Pancreas (tissue), 10 donors: ENCODE measurements around the gene SPAG16. TPM values are rescaled to one million over a fixed set of nuclear protein-coding genes. Genes with fewer than 3 reads are reported as not detected.

Source experiments
- ATAC-seq, 4 donors: fragments of 200-7000 bp; cut with Tn5 transposase; one replicate each; pipeline versions ENCODE4 v1.8.0 to v1.9.1; 2020; ENCODE audit warnings: mild to moderate bottlenecking in 4 of 4, moderate library complexity in 4 of 4
- DNase-seq, 6 donors: peaks; one replicate each; pipeline ENCODE4 v3.0.0-alpha.2; 2020
- FAIRE-seq: peaks from 2 replicates; lab custom pipeline; 2012; peaks lifted over from hg19 to GRCh38; lab: Jason Lieb, UNC
- H3K27ac ChIP-seq, 4 donors: fragments of 200-600 bp; sonication (generic); 1 replicate in 3 of 4; 2 replicates in 1 of 4; pipeline versions ENCODE4 v1.5.0 to v1.8.0; 2020
- H3K27me3 ChIP-seq, 4 donors: fragments of 200-600 bp; one replicate each; pipeline ENCODE4 v1.8.0; 2021
- H3K36me3 ChIP-seq, 3 donors: fragments of 200-600 bp; sonication (generic) in 1 of 3; one replicate each; pipeline versions ENCODE4 v1.5.0 to v1.8.0; 2020 to 2021
- H3K4me1 ChIP-seq, 3 donors: fragments of 200-600 bp; one replicate each; pipeline ENCODE4 v1.8.0; 2021
- H3K4me3 ChIP-seq, 4 donors: fragments of 200-600 bp; sonication (generic) in 2 of 4; one replicate each; pipeline versions ENCODE4 v1.5.0 to v1.8.0; 2020 to 2021
- H3K9me3 ChIP-seq, 4 donors: fragments of 200-600 bp; one replicate each; pipeline ENCODE4 v1.8.0; 2021
- WGBS, 2 donors: extraction: QIAGEN DNeasy Blood & Tissue Kit; methylation state at CpG; one replicate each; pipeline ENCODE4 v1.1.7; 2013; 5-methylcytosine and 5-hydroxymethylcytosine counted together
- intact Hi-C, 3 donors: fragments of 100-400 bp; cut with DNase I; formaldehyde crosslinking; loops; one replicate each; pipeline versions ENCODE4 v1.11.1 to v1.14.2; 2022
- polyA plus RNA-seq, 2 donors: library from polyadenylated mRNA; stranded (reverse); fragments of 200-250 nt; gene quantifications; one replicate each; pipeline ENCODE4 v1.2.3, GENCODE V29; 2013
- total RNA-seq, 6 donors: library from RNA; stranded (reverse); fragmentation: NEBNext Ultra II Directional in 4 of 6; extraction: Animal tissue kit (Norgen Biotek cat#: 25700) in 4 of 6; gene quantifications; one replicate each; pipeline versions ENCODE4 v1.2.1 to v1.2.4, GENCODE V29; 2021 to 2023
- TF ChIP-seq, protein P1 (sequence below), 4 donors: fragments of 200-600 bp; sonication (generic) in 3 of 4; IDR thresholded peaks; one replicate each; pipeline versions ENCODE4 v1.5.0 to v1.8.0; 2021; ENCODE audit warnings: antibody characterized with exemption in 4 of 4
- donor health status: healthy with polysubstance abuse.
- donor health status: DM: no; HTN: no; CAD: no; lungs with moderate emphysema.
- donor health status: DM: no; HTN: no; CAD: no.
- donor health status: control.
- donor health status: control.
- donor health status: Bipolar disorder and iron deficiency.
- donor health status: DM: yes; HTN: yes; CAD: no.
- donor health status: DM: no; HTN: no; CAD: no.
- donor health status: DM: no; HTN: no; CAD: no.
- donor health status: DM: yes; HTN: yes; CAD: no.

The SPAG16 gene
- total and polyA plus RNA-seq, 8 donors, result 9.7 to 25.7 (median 11.7) TPM

DNA sequence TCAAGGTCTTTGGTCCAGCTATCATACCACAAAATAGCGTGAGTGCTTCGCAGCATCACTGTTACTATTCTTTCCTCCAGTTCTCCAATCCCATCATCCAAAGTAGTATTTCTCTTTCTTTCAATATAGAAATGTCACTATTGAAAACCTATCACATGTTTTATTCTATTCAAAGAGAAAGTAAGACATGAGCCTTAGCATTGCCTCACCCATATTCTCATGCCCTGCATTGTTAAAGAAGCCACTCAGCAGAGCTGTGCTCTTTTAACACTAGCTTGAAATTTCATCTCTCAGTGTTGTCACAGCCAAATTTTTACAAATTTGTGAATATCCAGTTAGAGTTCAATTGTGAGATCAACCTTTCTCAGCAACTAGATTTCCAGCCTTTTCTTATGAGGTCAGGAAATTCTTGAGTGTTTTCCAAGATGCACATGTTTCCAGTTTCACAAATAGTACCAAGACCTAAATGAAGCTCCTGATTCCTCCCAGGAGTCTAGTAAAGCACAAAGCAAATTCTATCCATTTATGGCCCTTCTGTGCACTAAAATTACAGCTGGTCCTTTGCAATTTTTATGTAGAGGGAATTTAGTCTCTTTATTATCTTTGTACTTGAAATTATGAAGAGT lies 343.7 kb downstream of the SPAG16 start:
- Histone ChIP-seq H3K4me3 (no peak overlapping the region), H3K36me3 (no peaks in the 10 kb centered on the region), H3K4me1 (no peaks in the 10 kb centered on the region), H3K27ac (no peak overlapping the region), H3K27me3 (no peaks in the 10 kb centered on the region), H3K9me3 (no peaks in the 10 kb centered on the region)
- intact Hi-C loops, result no loop called here
- TF ChIP-seq, protein P1, sequence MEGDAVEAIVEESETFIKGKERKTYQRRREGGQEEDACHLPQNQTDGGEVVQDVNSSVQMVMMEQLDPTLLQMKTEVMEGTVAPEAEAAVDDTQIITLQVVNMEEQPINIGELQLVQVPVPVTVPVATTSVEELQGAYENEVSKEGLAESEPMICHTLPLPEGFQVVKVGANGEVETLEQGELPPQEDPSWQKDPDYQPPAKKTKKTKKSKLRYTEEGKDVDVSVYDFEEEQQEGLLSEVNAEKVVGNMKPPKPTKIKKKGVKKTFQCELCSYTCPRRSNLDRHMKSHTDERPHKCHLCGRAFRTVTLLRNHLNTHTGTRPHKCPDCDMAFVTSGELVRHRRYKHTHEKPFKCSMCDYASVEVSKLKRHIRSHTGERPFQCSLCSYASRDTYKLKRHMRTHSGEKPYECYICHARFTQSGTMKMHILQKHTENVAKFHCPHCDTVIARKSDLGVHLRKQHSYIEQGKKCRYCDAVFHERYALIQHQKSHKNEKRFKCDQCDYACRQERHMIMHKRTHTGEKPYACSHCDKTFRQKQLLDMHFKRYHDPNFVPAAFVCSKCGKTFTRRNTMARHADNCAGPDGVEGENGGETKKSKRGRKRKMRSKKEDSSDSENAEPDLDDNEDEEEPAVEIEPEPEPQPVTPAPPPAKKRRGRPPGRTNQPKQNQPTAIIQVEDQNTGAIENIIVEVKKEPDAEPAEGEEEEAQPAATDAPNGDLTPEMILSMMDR (IDR thresholded peaks at IDR 0.05), result no peak
- WGBS, 2 donors, result 90 to 92% methylated on average over 2 of the region's 2 CpGs
- FAIRE-seq (no peak), ATAC-seq (no peak), DNase-seq (no peak)

DNA sequence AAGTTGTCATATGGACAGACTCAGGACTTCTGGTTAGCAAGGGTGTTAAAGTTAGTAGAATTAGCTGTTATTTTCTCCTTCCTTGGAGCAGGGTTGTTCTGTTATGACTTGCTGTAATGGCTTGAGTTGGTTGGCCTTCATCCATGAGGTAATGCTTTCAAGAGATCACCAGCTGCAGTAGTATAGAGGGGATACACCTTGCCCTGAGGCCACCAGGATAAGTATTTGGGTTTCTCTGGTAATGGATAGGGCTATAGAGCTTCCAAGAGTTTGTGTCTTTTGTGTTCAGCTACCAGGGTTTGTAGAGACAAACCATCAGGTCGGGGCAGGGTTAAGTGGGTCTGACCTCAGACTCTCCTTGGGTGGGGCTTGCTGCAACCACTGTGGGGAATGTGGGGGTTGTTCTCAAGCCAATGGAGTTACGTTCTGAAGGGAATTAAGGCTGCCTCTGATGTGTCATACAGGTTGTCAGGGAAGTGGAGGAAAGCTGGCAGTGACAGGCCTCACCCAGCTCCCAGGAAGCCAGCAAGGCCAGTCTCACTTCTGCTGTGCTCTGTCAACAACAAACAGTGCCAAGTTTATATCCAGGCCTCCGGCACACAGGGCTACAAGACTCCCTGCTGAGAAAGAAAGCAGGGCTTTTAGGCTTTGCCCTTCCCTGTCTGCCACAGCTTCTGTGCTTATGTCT lies 356.6 kb downstream of the SPAG16 start:
- 35 to 36% methylated on average over 3 of the region's 3 CpGs for WGBS, 2 donors
- H3K4me1 ChIP-seq, result no peaks in the 10 kb centered on the region
- FAIRE-seq, result no peak

DNA sequence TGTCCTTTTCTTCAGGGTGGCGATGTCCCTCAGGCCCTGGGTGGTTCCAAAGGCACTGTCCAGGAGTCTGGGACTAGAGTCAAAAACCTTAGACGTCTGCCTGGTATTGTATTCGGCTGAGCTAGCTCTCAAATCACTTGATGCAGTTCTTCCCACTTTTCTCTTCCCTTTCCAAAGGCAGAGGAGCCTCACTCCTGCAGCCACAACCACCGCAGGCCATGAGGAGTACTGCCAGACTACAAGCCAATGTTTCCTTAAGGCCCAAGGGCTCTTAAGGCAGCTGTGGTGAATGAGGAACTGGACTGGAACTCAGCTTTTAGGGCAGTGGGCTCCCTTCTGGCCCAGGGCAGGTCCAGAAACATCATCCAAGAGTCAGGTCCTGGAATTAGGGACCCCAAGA lies 360.7 kb downstream of the SPAG16 start:
- Histone ChIP-seq H3K4me3 (no peak overlapping the region), H3K36me3 (no peaks in the 10 kb centered on the region), H3K27ac (no peak overlapping the region), H3K27me3 (no peaks in the 10 kb centered on the region), H3K4me1 (no peaks in the 10 kb centered on the region), H3K9me3 (no peaks in the 10 kb centered on the region)
- WGBS, 2 donors, result 72 to 73% methylated on average over 4 of the region's 4 CpGs
- ATAC-seq, result no peak
- no peak for FAIRE-seq
- no peak for DNase-seq
- intact Hi-C loops, result no loop called here
- TF ChIP-seq, protein P1 (IDR thresholded peaks at IDR 0.05), result no peak

More for the DNA sequence above, 356.6 kb downstream of the SPAG16 start:
- intact Hi-C loops, result no loop called here
- no peak overlapping the region for H3K4me3 ChIP-seq
- no peak for DNase-seq
- H3K9me3 ChIP-seq, result no peaks in the 10 kb centered on the region
- ATAC-seq, result peak in 2 of 4 donors; percentile 44 to 71
- no peak overlapping the region for H3K27ac ChIP-seq
- H3K27me3 ChIP-seq, result no peaks in the 10 kb centered on the region
- TF ChIP-seq, protein P1 (IDR thresholded peaks at IDR 0.05), result no peak
- no peaks in the 10 kb centered on the region for H3K36me3 ChIP-seq

DNA sequence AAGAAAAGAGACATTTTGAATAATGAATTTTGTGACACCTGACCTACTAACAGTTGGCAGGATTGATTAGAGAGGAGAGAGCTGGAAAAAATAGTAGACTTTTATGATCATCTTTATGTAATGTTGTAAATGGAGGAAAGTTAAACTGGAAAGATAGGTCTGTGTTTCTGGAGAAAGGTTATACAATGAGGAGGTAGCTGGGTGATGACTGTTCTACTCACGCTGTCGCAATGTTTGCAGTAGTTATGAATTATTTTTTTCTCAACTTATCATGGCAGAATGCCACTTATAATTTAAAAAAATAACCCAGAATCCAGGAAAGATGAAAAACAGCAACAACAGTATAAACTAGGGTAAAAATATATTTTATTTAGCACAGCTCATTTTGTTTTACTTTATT lies 364.9 kb downstream of the SPAG16 start:
- Histone ChIP-seq H3K27ac (no peak overlapping the region), H3K36me3 (no peaks in the 10 kb centered on the region), H3K27me3 (no peaks in the 10 kb centered on the region), H3K9me3 (no peaks in the 10 kb centered on the region), H3K4me1 (no peaks in the 10 kb centered on the region), H3K4me3 (no peak overlapping the region)
- FAIRE-seq, result no peak
- no peak for ATAC-seq
- WGBS, 2 donors, result 56 to 60% methylated on average over 2 of the region's 2 CpGs
- no peak for DNase-seq
- TF ChIP-seq, protein P1 (IDR thresholded peaks at IDR 0.05), result no peak
- intact Hi-C loops, result no loop called here

DNA sequence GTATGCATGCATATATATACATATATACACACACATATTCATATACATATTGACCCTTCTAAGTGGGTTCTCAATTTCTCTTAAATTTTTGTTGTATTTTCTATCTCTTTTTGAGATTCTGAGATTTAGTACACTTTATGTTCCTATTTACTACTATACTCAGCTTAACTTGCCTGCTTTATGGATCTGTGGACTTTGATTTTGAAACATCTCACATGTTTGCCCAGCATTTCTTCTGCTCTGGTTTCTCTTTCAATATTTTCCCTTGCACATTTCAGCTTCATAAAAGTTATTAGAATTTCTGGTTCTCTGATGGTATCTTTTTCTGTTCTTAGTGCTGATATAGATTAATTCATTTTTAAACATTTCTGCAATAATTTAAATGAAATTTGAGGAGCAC lies 380.6 kb downstream of the SPAG16 start:
- FAIRE-seq (no peak), DNase-seq (no peak), ATAC-seq (no peak)
- H3K9me3 ChIP-seq, result no peaks in the 10 kb centered on the region
- intact Hi-C loops, result no loop called here
- no peaks in the 10 kb centered on the region for H3K4me1 ChIP-seq
- H3K27ac ChIP-seq, result no peak overlapping the region
- H3K4me3 ChIP-seq, result no peak overlapping the region
- H3K36me3 ChIP-seq, result no peaks in the 10 kb centered on the region
- H3K27me3 ChIP-seq, result no peaks in the 10 kb centered on the region
- TF ChIP-seq, protein P1 (IDR thresholded peaks at IDR 0.05), result no peak
